ENCODE data around the gene C6orf15.

Gene C6orf15

GRCh38 chr6:31138982-31139381 lies 26.6 kb upstream of the C6orf15 start, which contains the start of gene PSORS1C2:
Gene PSORS1C2, minus strand, starts transcription at chr6:31139066. Its CDS starts 40 bp downstream, at chr6:31139026.
- Histone ChIP-seq H4K20me1 (ENCODE audit: insufficient read depth) (no peaks in the 10 kb centered on the region), H3K9ac (no peak within 1 kb of the TSS), H3K36me3 (ENCODE audit: insufficient read depth) (no peaks in the 10 kb centered on the region), H3K79me2 (ENCODE audit: insufficient read depth, low read depth) (no peaks in the 10 kb centered on the region), H3K4me3 (IDR thresholded peaks at IDR 0.05; ENCODE audit: insufficient read depth, low read depth, low read length) (no peak within 1 kb of the TSS), H3K4me1 (ENCODE audit: low read depth, poor library complexity, severe bottlenecking) (peaks cover 5% of the 10 kb centered on the region), H2AFZ (ENCODE audit: low read depth) (peak within 1 kb of the TSS; percentile 55; the same call in 1 of the 2 replicates), H3K27me3 (ENCODE audit: insufficient read depth, low read depth) (no peaks in the 10 kb centered on the region), H3K27ac (no peak within 1 kb of the TSS), H3K4me2 (peak within 1 kb of the TSS; percentile 55; the same call in 1 of the 2 replicates)
- no peak for TF ChIP-seq CTCF (conservative IDR thresholded peaks at IDR 0.05; ENCODE audit: low read depth, low read length)

DNA sequence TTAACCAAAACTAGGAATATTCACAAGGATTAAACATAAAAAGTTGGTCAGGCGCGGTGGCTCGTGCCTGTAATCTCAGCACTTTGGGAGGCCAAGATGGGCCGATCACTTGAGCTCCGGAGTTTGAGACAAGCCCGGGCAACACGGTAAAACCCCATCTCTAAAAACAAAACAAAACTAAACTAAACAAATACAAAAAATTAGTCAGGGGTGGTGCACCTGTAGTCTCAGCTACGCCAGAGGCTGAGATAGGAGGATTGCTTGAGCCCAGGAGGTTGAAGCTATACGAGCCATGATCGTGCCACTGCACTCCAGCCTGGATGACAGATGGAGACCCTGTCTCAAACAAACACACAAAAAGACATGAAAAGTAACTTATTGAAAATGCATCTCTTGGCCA lies 23.3 kb upstream of the C6orf15 start:
- H3K27ac ChIP-seq, result no peak overlapping the region
- no peak overlapping the region for H3K4me3 ChIP-seq (IDR thresholded peaks at IDR 0.05; ENCODE audit: insufficient read depth, low read depth, low read length)
- H3K9ac ChIP-seq, result no peak overlapping the region
- H2AFZ ChIP-seq (ENCODE audit: low read depth), result no peak overlapping the region
- H3K79me2 ChIP-seq (ENCODE audit: insufficient read depth, low read depth), result no peaks in the 10 kb centered on the region
- peaks cover 5% of the 10 kb centered on the region for H3K4me1 ChIP-seq (ENCODE audit: low read depth, poor library complexity, severe bottlenecking)
- TF ChIP-seq CTCF (conservative IDR thresholded peaks at IDR 0.05; ENCODE audit: low read depth, low read length), result no peak
- H3K27me3 ChIP-seq (ENCODE audit: insufficient read depth, low read depth), result no peaks in the 10 kb centered on the region
- no peaks in the 10 kb centered on the region for H3K36me3 ChIP-seq (ENCODE audit: insufficient read depth)
- H4K20me1 ChIP-seq (ENCODE audit: insufficient read depth), result no peaks in the 10 kb centered on the region
- H3K4me2 ChIP-seq, result no peak overlapping the region

- H3K27ac ChIP-seq, result no peak overlapping the region
- no peak overlapping the region for H3K9ac ChIP-seq
- no peaks in the 10 kb centered on the region for H3K79me2 ChIP-seq (ENCODE audit: insufficient read depth, low read depth)
- no peaks in the 10 kb centered on the region for H3K36me3 ChIP-seq (ENCODE audit: insufficient read depth)
- no peak for TF ChIP-seq CTCF (conservative IDR thresholded peaks at IDR 0.05; ENCODE audit: low read depth, low read length)
- no peaks in the 10 kb centered on the region for H4K20me1 ChIP-seq (ENCODE audit: insufficient read depth)
- H3K4me3 ChIP-seq (IDR thresholded peaks at IDR 0.05; ENCODE audit: insufficient read depth, low read depth, low read length), result no peak overlapping the region
- H3K4me1 ChIP-seq (ENCODE audit: low read depth, poor library complexity, severe bottlenecking), result peaks cover 4% of the 10 kb centered on the region
- no peaks in the 10 kb centered on the region; the same call in 1 of the 2 replicates for H3K27me3 ChIP-seq (ENCODE audit: insufficient read depth, low read depth)
- H2AFZ ChIP-seq (ENCODE audit: low read depth), result no peak overlapping the region
- no peak overlapping the region for H3K4me2 ChIP-seq
These were observed 20.4 kb upstream of the C6orf15 start for GRCh38 chr6:31132806-31133205.

DNA sequence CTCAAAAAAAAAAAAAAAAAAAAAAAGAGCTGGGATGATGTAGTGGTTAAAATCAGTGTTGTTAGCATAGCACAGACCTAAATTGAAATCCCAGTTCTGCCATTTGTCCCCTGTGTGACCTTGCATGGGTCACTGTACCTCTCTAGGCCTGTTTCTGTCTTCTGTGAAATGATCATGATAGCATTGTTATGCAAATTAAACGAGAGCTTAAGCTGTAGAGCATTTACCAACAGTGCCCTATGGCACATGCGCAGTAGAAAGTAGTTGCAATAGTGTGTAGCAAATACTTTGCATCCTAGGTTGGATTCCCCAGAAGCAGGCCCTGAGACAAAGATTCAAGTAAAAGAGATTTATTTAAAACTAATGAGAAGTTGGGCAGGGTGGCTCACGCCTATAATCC lies 19.2 kb upstream of the C6orf15 start:
- H3K79me2 ChIP-seq (ENCODE audit: insufficient read depth, low read depth), result no peaks in the 10 kb centered on the region
- no peaks in the 10 kb centered on the region; the same call in 1 of the 2 replicates for H3K27me3 ChIP-seq (ENCODE audit: insufficient read depth, low read depth)
- H3K36me3 ChIP-seq (ENCODE audit: insufficient read depth), result no peaks in the 10 kb centered on the region
- H4K20me1 ChIP-seq (ENCODE audit: insufficient read depth), result no peaks in the 10 kb centered on the region
- no peak overlapping the region for H2AFZ ChIP-seq (ENCODE audit: low read depth)
- no peak overlapping the region for H3K4me3 ChIP-seq (IDR thresholded peaks at IDR 0.05; ENCODE audit: insufficient read depth, low read depth, low read length)
- H3K4me2 ChIP-seq, result no peak overlapping the region
- peaks cover 4% of the 10 kb centered on the region for H3K4me1 ChIP-seq (ENCODE audit: low read depth, poor library complexity, severe bottlenecking)
- H3K9ac ChIP-seq, result no peak overlapping the region
- no peak overlapping the region for H3K27ac ChIP-seq
- no peak for TF ChIP-seq CTCF (conservative IDR thresholded peaks at IDR 0.05; ENCODE audit: low read depth, low read length)

All from KMS-11 (cell line).